DOHH2 (cell line): ENCODE results near the gene FOXK2.

Experiments
- EZH2phosphoT487 ChIP-seq: fragments of 200-600 bp; sonication (generic); IDR thresholded peaks from 2 replicates; pipeline ENCODE4 v1.6.1; 2017; ENCODE audit warnings: borderline replicate concordance, mild to moderate bottlenecking, antibody characterized with exemption, low read length, moderate library complexity, mixed read lengths
- TF ChIP-seq, protein P1 (sequence below): fragments of 200-600 bp; sonication (generic); IDR thresholded peaks from one replicate; pipeline ENCODE4 v1.5.1; 2014; ENCODE audit warnings: antibody characterized with exemption, mild to moderate bottlenecking, low read depth, low read length; ENCODE audit not compliant: poor library complexity, severe bottlenecking

DNA sequence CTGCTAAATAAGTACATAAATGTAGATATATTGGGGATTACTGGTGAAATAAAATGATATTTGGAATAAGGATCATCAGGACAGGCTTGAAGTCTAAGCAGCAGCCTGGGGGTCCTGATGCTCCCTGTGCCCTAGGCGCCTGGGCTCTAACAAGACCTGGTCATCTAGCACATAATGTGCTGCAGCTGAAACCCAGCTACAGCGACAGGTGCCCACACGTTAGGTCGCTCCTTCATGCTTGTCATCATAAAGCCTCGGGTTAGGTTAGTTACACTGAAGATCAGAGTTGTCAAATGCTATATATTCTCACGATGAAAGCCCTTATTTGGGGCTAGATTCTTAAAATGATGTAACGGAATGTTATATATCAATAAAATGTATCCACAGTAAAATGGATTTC is 49.5 kb upstream of the FOXK2 start:
- TF ChIP-seq, protein P1, sequence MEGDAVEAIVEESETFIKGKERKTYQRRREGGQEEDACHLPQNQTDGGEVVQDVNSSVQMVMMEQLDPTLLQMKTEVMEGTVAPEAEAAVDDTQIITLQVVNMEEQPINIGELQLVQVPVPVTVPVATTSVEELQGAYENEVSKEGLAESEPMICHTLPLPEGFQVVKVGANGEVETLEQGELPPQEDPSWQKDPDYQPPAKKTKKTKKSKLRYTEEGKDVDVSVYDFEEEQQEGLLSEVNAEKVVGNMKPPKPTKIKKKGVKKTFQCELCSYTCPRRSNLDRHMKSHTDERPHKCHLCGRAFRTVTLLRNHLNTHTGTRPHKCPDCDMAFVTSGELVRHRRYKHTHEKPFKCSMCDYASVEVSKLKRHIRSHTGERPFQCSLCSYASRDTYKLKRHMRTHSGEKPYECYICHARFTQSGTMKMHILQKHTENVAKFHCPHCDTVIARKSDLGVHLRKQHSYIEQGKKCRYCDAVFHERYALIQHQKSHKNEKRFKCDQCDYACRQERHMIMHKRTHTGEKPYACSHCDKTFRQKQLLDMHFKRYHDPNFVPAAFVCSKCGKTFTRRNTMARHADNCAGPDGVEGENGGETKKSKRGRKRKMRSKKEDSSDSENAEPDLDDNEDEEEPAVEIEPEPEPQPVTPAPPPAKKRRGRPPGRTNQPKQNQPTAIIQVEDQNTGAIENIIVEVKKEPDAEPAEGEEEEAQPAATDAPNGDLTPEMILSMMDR = no peak
- TF ChIP-seq EZH2phosphoT487 = no peak
